Vagina (tissue), 2 donors: ENCODE results near the gene ASAP3. TPM values are rescaled to one million over a fixed set of nuclear protein-coding genes. Genes with fewer than 3 reads are reported as not detected.
"Not testable (repeated sequence)": the region's sequence is repeated elsewhere in the genome, so short reads cannot be mapped to it uniquely, and the experiment has no call there.

ENCODE experiments used
- DNase-seq, 2 donors: peaks; one replicate each; pipeline ENCODE4 v3.0.0-alpha.2; 2017; ENCODE audit errors: extremely low spot score in 2 of 2
- H3K27ac ChIP-seq: fragments of 200-600 bp; sonication (generic); one replicate; pipeline ENCODE4 v1.5.1; 2019
- H3K27me3 ChIP-seq: fragments of 200-600 bp; sonication (generic); one replicate; pipeline ENCODE4 v1.5.1; 2019
- H3K36me3 ChIP-seq, 2 donors: fragments of 200-600 bp; sonication (generic); one replicate each; pipeline ENCODE4 v1.5.1; 2017 to 2019
- H3K4me1 ChIP-seq: fragments of 200-600 bp; sonication (generic); one replicate; pipeline ENCODE4 v1.5.1; 2019
- H3K4me3 ChIP-seq, 2 donors: fragments of 200-600 bp; sonication (generic); 1 replicate in 1 of 2; 2 replicates in 1 of 2; pipeline ENCODE4 v1.5.1; 2016 to 2019
- H3K9me3 ChIP-seq: fragments of 200-600 bp; sonication (generic); one replicate; pipeline ENCODE4 v1.5.1; 2019
- CTCF ChIP-seq, 3 experiments: fragments of 450-650 bp in 2 of 3; fragments of 200-600 bp in 1 of 3; sonication (generic) in 1 of 3; IDR thresholded peaks; one replicate each; pipeline ENCODE4 v1.5.1; 2017 to 2019; ENCODE audit warnings: antibody characterized with exemption in 3 of 3, mild to moderate bottlenecking in 2 of 3, moderate library complexity in 2 of 3
- POLR2A ChIP-seq, 2 donors: fragments of 450-650 bp; IDR thresholded peaks; one replicate each; pipeline ENCODE4 v1.6.1; 2017; ENCODE audit warnings: antibody characterized with exemption in 2 of 2, mild to moderate bottlenecking in 2 of 2, moderate library complexity in 2 of 2
- POLR2AphosphoS5 ChIP-seq, 2 donors: sonication (generic); formaldehyde crosslinking; IDR thresholded peaks; one replicate each; pipeline ENCODE4 v1.9.0; 2017; ENCODE audit warnings: antibody characterized with exemption in 2 of 2, mild to moderate bottlenecking in 2 of 2, low read depth in 1 of 2; ENCODE audit not compliant: insufficient read depth in 1 of 2
- intact Hi-C: fragments of 100-400 bp; cut with DNase I; formaldehyde crosslinking; loops from one replicate; pipeline ENCODE4 v1.15.1; 2023
- total RNA-seq: library from RNA; depleted of rRNA; stranded (reverse); fragments of >200 nt; gene quantifications from one replicate; pipeline ENCODE4 v1.2.3, GENCODE V29; 2016

ASAP3 gene
- total RNA-seq, 1 donor from 2014 or later = 79.1 TPM

GRCh38 chr1:23502951-23503350, 19.0 kb upstream of the ASAP3 start:
- H3K27ac ChIP-seq = no peak overlapping the region
- intact Hi-C loops = no loop called here
- no peaks in the 10 kb centered on the region for H3K27me3 ChIP-seq
- TF ChIP-seq POLR2AphosphoS5 (IDR thresholded peaks at IDR 0.05; ENCODE audit: insufficient read depth in 1 of 2, low read depth in 1 of 2) = no peak
- no peak for TF ChIP-seq CTCF (IDR thresholded peaks at IDR 0.05)
- no peak for TF ChIP-seq POLR2A (IDR thresholded peaks at IDR 0.05)
- no peak for DNase-seq
- no peaks in the 10 kb centered on the region for H3K4me1 ChIP-seq
- H3K36me3 ChIP-seq = no peaks in the 10 kb centered on the region
- no peaks in the 10 kb centered on the region for H3K9me3 ChIP-seq
- H3K4me3 ChIP-seq = no peak overlapping the region

GRCh38 chr1:23500466-23500865, 16.5 kb upstream of the ASAP3 start:
- no peaks in the 10 kb centered on the region for H3K36me3 ChIP-seq
- TF ChIP-seq POLR2AphosphoS5 (IDR thresholded peaks at IDR 0.05; ENCODE audit: insufficient read depth in 1 of 2, low read depth in 1 of 2) (no peak), POLR2A (IDR thresholded peaks at IDR 0.05) (no peak)
- intact Hi-C loops = no loop called here

GRCh38 chr1:23497777-23498439, 13.9 kb upstream of the ASAP3 start:
- Histone ChIP-seq H3K27me3 (no peaks in the 10 kb centered on the region), H3K4me1 (no peaks in the 10 kb centered on the region)
- intact Hi-C loops = loop anchor here (5.0 kb wide), 1 partner anchor 44 kb away; no protein-coding TSS in a partner anchor

More at GRCh38 chr1:23500466-23500865, 16.5 kb upstream of the ASAP3 start:
- Histone ChIP-seq H3K9me3 (no peaks in the 10 kb centered on the region), H3K27ac (no peak overlapping the region), H3K4me3 (no peak overlapping the region), H3K27me3 (no peaks in the 10 kb centered on the region), H3K4me1 (no peaks in the 10 kb centered on the region)
- no peak for DNase-seq

GRCh38 chr1:23496490-23497181, 12.7 kb upstream of the ASAP3 start:
- no peak overlapping the region for H3K4me3 ChIP-seq
- no peak for DNase-seq
- H3K9me3 ChIP-seq = no peaks in the 10 kb centered on the region
- no peak overlapping the region for H3K27ac ChIP-seq
- H3K36me3 ChIP-seq = no peaks in the 10 kb centered on the region
- TF ChIP-seq POLR2AphosphoS5 (IDR thresholded peaks at IDR 0.05; ENCODE audit: insufficient read depth in 1 of 2, low read depth in 1 of 2) (no peak), POLR2A (IDR thresholded peaks at IDR 0.05) (no peak), CTCF (IDR thresholded peaks at IDR 0.05) (no peak)
- no peaks in the 10 kb centered on the region for H3K4me1 ChIP-seq
- no peaks in the 10 kb centered on the region for H3K27me3 ChIP-seq
- intact Hi-C loops = loop anchor here (5.0 kb wide), 1 partner anchor 46 kb away; no protein-coding TSS in a partner anchor

More at GRCh38 chr1:23497777-23498439, 13.9 kb upstream of the ASAP3 start:
- no peak for DNase-seq
- H3K4me3 ChIP-seq = no peak overlapping the region
- no peak for TF ChIP-seq POLR2A (IDR thresholded peaks at IDR 0.05)
- no peaks in the 10 kb centered on the region for H3K36me3 ChIP-seq
- H3K27ac ChIP-seq = no peak overlapping the region
- H3K9me3 ChIP-seq = no peaks in the 10 kb centered on the region

- H3K27ac ChIP-seq, H3K36me3 ChIP-seq, H3K27me3 ChIP-seq, H3K4me3 ChIP-seq, H3K4me1 ChIP-seq, DNase-seq, H3K9me3 ChIP-seq: not testable (repeated sequence)
- intact Hi-C loops = loop anchor here (5.0 kb wide), 1 partner anchor 47 kb away; no protein-coding TSS in a partner anchor
Observed at GRCh38 chr1:23494836-23495235, 10.9 kb upstream of the ASAP3 start.

GRCh38 chr1:23492776-23493175, 8.8 kb upstream of the ASAP3 start:
- H3K4me3 ChIP-seq, intact Hi-C loops, H3K36me3 ChIP-seq: not testable (repeated sequence)

GRCh38 chr1:23492132-23492720, 8.2 kb upstream of the ASAP3 start:
- H3K36me3 ChIP-seq = no peaks in the 10 kb centered on the region
- DNase-seq = no peak
- TF ChIP-seq POLR2A (IDR thresholded peaks at IDR 0.05) = no peak
- no peak for TF ChIP-seq POLR2AphosphoS5 (IDR thresholded peaks at IDR 0.05; ENCODE audit: insufficient read depth in 1 of 2, low read depth in 1 of 2)
- no peak for TF ChIP-seq CTCF (IDR thresholded peaks at IDR 0.05)
- no peak overlapping the region for H3K4me3 ChIP-seq
- no peaks in the 10 kb centered on the region for H3K4me1 ChIP-seq
- intact Hi-C loops = no loop called here
- no peak overlapping the region for H3K27ac ChIP-seq
- H3K27me3 ChIP-seq = no peaks in the 10 kb centered on the region
- no peaks in the 10 kb centered on the region for H3K9me3 ChIP-seq

More at GRCh38 chr1:23492776-23493175, 8.8 kb upstream of the ASAP3 start:
- not testable (repeated sequence) for H3K27ac ChIP-seq, H3K4me1 ChIP-seq, H3K9me3 ChIP-seq, DNase-seq, H3K27me3 ChIP-seq
